HepG2 (cell line): ENCODE measurements around the gene GADD45GIP1. TPM values are rescaled to one million over a fixed set of nuclear protein-coding genes. Genes with fewer than 3 reads are reported as not detected.
A peak's percentile ranks its signal among the peaks of the same experiment; 100 is the strongest.

Source experiments
- ATAC-seq: fragments of 200-7000 bp; cut with Tn5 transposase; 3 replicates; pipeline ENCODE4 v1.9.1; 2020; ENCODE audit warnings: mild to moderate bottlenecking, moderate library complexity
- BruUV-seq: library from RNA; stranded (reverse); fragments of 400-500 nt; replicated peaks from 2 replicates; lab custom pipeline; 2021; lab: Mats Ljungman, UMichigan
- CTCF ChIA-PET: fragments of 300-600 bp; formaldehyde crosslinking; extraction: SDS; loops from one replicate; lab custom pipeline; 2021; ENCODE audit warnings: low total read pairs, inconsistent platforms, low intra/inter-chr PET ratio; lab: Yijun Ruan, JAX
- POLR2A ChIA-PET: fragments of 350-600 bp; sonication (Branson Sonifier 250); formaldehyde crosslinking; loops from one replicate; lab custom pipeline; 2020; ENCODE audit warnings: antibody characterized with exemption, inconsistent platforms; lab: Yijun Ruan, JAX
- DNase-seq: peaks from one replicate; pipeline ENCODE4 v3.0.0-alpha.2; 2015; ENCODE audit warnings: low spot score
- FAIRE-seq: peaks from 3 replicates; lab custom pipeline; 2011; peaks lifted over from hg19 to GRCh38; lab: Jason Lieb, UNC
- H2AFZ ChIP-seq: one replicate; pipeline ENCODE4 v1.6.1; 2011; ENCODE audit warnings: low read length, inconsistent platforms
- H3K27ac ChIP-seq: fragments of 300-600 bp; 3 replicates; pipeline ENCODE4 v1.8.0; 2011; ENCODE audit warnings: mixed run types, mild to moderate bottlenecking, mixed read lengths, low read length, inconsistent platforms; ENCODE audit not compliant: insufficient read depth; ENCODE audit errors: extremely low read length
- H3K27me3 ChIP-seq, 2 experiments: fragments of 200-600 bp in 1 of 2; 2 replicates in 1 of 2; 3 replicates in 1 of 2; pipeline versions ENCODE4 v1.6.0 to v1.8.0; 2011; ENCODE audit warnings: low read length in 2 of 2, mild to moderate bottlenecking in 2 of 2, moderate library complexity in 2 of 2, inconsistent platforms in 1 of 2; ENCODE audit not compliant: insufficient read depth in 2 of 2, control insufficient read depth in 1 of 2
- H3K36me3 ChIP-seq, 2 experiments: fragments of 200-600 bp in 1 of 2; replicated peaks in 1 of 2; 2 replicates in 1 of 2; 3 replicates in 1 of 2; pipeline versions ENCODE4 v1.5.1 to v1.8.0; 2011; ENCODE audit warnings: low read length in 2 of 2, inconsistent platforms in 1 of 2; ENCODE audit not compliant: insufficient read depth in 2 of 2, control insufficient read depth in 1 of 2
- H3K4me1 ChIP-seq: 2 replicates; pipeline ENCODE4 v1.5.1; 2012; ENCODE audit warnings: low read length, inconsistent platforms; ENCODE audit not compliant: insufficient read depth
- H3K4me2 ChIP-seq: 2 replicates; pipeline ENCODE4 v1.6.0; 2011; ENCODE audit warnings: low read depth, low read length, inconsistent platforms
- H3K4me3 ChIP-seq, 3 experiments: fragments of 200-600 bp in 1 of 3; sonication (generic), shearing (Covaris generic) in 1 of 3; replicated peaks in 1 of 3; 2 replicates each; pipeline ENCODE4 v1.5.1; 2011 to 2016; ENCODE audit warnings: low read length in 3 of 3, inconsistent platforms in 2 of 3, low read depth in 2 of 3, mild to moderate bottlenecking in 2 of 3, control low read depth in 1 of 3, mixed read lengths in 1 of 3; ENCODE audit not compliant: insufficient read depth in 1 of 3
- H3K79me2 ChIP-seq: one replicate; pipeline ENCODE4 v1.6.1; 2011; ENCODE audit warnings: low read length, inconsistent platforms; ENCODE audit not compliant: insufficient read depth
- H3K9ac ChIP-seq: 2 replicates; pipeline ENCODE4 v1.6.0; 2011; ENCODE audit warnings: mild to moderate bottlenecking, low read depth, low read length, inconsistent platforms; ENCODE audit not compliant: insufficient read depth
- H3K9me3 ChIP-seq: 2 replicates; pipeline ENCODE4 v1.5.1; 2012; ENCODE audit warnings: mild to moderate bottlenecking, low read length
- H4K20me1 ChIP-seq: 2 replicates; pipeline ENCODE4 v1.6.0; 2011; ENCODE audit warnings: inconsistent platforms, mild to moderate bottlenecking, low read length, moderate library complexity; ENCODE audit not compliant: insufficient read depth
- AGO2 ChIP-seq: fragments of 200-400 bp; formaldehyde crosslinking; optimal IDR thresholded peaks from 2 replicates; pipeline ENCODE3; 2017; ENCODE audit warnings: mild to moderate bottlenecking, low read depth, low read length, moderate library complexity
- POLR2G ChIP-seq: fragments of 200-400 bp; formaldehyde crosslinking; IDR thresholded peaks from 2 replicates; pipeline ENCODE4 v1.6.1; 2018; ENCODE audit warnings: mild to moderate bottlenecking, low read depth, low read length, moderate library complexity
- RXRA ChIP-seq: sonication (generic); formaldehyde crosslinking; IDR thresholded peaks from 2 replicates; pipeline ENCODE4 v1.5.1; 2020; ENCODE audit warnings: missing genetic modification reagents
- WGBS: methylation state at CpG from one replicate; pipeline ENCODE4 v1.1.6; 2017; ENCODE audit warnings: low lambda C conversion rate; 5-methylcytosine and 5-hydroxymethylcytosine counted together
- in situ Hi-C: cut with HindIII; loops from 2 replicates; pipeline ENCODE4 v1.10.0; 2017; ENCODE audit warnings: low pct_unique_long_range_greater_than_20kb; ENCODE audit not compliant: extremely low pct_ligation_motif_present
- intact Hi-C: fragments of 100-400 bp; cut with micrococcal nuclease; formaldehyde crosslinking; loops from one replicate; pipeline ENCODE4 v1.10.0; 2022; ENCODE audit not compliant: unreplicated experiment
- polyA plus RNA-seq, 8 experiments: library from polyadenylated mRNA; depleted of rRNA in 3 of 8; stranded (reverse) in 7 of 8; unstranded in 1 of 8; fragments of >200 nt; fragmentation: Illumina TruSeq in 4 of 8; extraction: Trizol in 4 of 8; gene quantifications; 2 replicates each; pipeline versions ENCODE4 v1.2.1 to v1.2.3, GENCODE V29; 2011 to 2016; ENCODE audit warnings: low read depth in 4 of 8, missing spikeins in 1 of 8, mixed read lengths in 1 of 8; ENCODE audit not compliant: insufficient read depth in 1 of 8
- total RNA-seq, 5 experiments: library from RNA; depleted of rRNA; stranded (reverse); fragments of >200 nt; fragmentation: Illumina TruSeq; extraction: Trizol; gene quantifications; 2 replicates each; pipeline ENCODE4 v1.2.3, GENCODE V29; 2016; ENCODE audit warnings: low read depth in 1 of 5
- TF ChIP-seq, protein P1 (sequence below): sonication (generic); formaldehyde crosslinking; IDR thresholded peaks from 2 replicates; pipeline ENCODE4 v1.4.0; 2020; ENCODE audit warnings: mild to moderate bottlenecking, missing genetic modification reagents
- TF ChIP-seq, protein P2 (sequence below): sonication (generic); formaldehyde crosslinking; conservative IDR thresholded peaks from 2 replicates; pipeline ENCODE4 v1.4.0; 2020; ENCODE audit warnings: missing genetic modification reagents

The GADD45GIP1 gene
- total and polyA plus RNA-seq, 2 of the 13 experiments (the other 11 are each of a cell fraction or from before 2014, with no cell fraction given), result 24.6 to 30.7 TPM

DNA sequence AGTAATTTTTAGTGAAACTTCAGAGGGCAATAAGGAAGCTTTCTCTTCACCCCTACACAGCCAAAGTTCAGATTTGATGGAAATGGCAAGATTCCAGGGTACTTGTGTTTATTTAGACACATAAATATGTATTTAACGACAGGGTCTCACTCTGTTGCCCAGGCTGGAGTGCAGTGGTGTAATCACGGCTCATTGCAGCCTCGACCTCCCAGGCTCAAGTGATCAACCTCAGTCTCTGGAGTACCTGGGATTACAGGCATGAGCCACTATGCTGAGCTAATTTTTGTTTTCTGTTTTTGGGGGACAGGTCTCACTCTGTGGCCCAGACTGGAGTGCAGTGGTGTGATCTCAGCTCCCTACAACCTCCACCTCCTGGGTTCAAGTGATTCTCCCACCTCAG lies 36.0 kb downstream of the GADD45GIP1 start:
- ATAC-seq, result no peak
- no peaks in the 10 kb centered on the region; a peak in 1 of 5 replicates for H3K27me3 ChIP-seq
- 74% methylated on average over 3 of the region's 3 CpGs for WGBS
- ChIA-PET CTCF (no interaction called here), POLR2A (interaction anchor here (0.6 to 2.5 kb wide), 6 partner anchors 8 to 30 kb away, joined by 3 to 12 read pairs (median 6); partner anchors contain the start of genes FARSA, GCDH and RAD23A)
- H4K20me1 ChIP-seq, result no peaks in the 10 kb centered on the region
- H3K4me3 ChIP-seq, result no peak overlapping the region
- intact Hi-C loops, result no loop called here
- in situ Hi-C loops, result no loop called here
- TF ChIP-seq, protein P1, sequence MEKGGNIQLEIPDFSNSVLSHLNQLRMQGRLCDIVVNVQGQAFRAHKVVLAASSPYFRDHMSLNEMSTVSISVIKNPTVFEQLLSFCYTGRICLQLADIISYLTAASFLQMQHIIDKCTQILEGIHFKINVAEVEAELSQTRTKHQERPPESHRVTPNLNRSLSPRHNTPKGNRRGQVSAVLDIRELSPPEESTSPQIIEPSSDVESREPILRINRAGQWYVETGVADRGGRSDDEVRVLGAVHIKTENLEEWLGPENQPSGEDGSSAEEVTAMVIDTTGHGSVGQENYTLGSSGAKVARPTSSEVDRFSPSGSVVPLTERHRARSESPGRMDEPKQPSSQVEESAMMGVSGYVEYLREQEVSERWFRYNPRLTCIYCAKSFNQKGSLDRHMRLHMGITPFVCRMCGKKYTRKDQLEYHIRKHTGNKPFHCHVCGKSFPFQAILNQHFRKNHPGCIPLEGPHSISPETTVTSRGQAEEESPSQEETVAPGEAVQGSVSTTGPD (CRISPR knock-in tag), result no peak
- TF ChIP-seq POLR2G, result peak; percentile 41; the same call in 1 of the 2 replicates
- H2AFZ ChIP-seq, result no peak overlapping the region
- no peaks in the 10 kb centered on the region for H3K9me3 ChIP-seq
- no peak overlapping the region for H3K9ac ChIP-seq
- no peak overlapping the region for H3K27ac ChIP-seq
- H3K4me2 ChIP-seq, result no peak overlapping the region
- H3K4me1 ChIP-seq, result no peaks in the 10 kb centered on the region
- peaks cover 17 to 27% of the 10 kb centered on the region in 2 experiments for H3K36me3 ChIP-seq
- no peak for FAIRE-seq
- no peak for DNase-seq
- no TSS peak for BruUV-seq
- no peaks in the 10 kb centered on the region for H3K79me2 ChIP-seq

DNA sequence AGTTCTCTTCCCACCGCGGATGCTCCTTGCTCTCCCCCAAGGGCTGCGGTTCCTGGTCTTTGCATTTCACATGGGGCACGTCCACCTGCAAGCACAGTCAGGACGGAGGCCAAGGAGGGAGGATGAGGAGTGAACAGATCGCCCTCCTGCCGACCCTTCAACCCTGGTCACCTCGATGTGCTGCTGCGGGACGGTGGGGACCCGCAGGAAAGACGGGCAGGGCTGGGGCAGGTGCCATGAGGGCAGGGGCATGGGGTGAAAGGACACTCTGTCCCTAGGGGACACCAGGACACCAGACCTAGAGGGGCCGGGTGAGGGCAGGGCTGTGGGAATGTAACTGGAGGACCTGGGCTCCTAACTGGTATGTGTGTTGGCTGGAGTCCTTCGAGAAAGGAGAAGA lies 38.8 kb downstream of the GADD45GIP1 start:
- CTCF ChIA-PET, result no interaction called here
- Histone ChIP-seq H4K20me1 (no peaks in the 10 kb centered on the region), H3K9me3 (no peaks in the 10 kb centered on the region), H3K4me1 (peaks cover 12% of the 10 kb centered on the region), H3K4me3 (no peak overlapping the region), H3K27me3 (no peaks in the 10 kb centered on the region), H3K79me2 (no peaks in the 10 kb centered on the region), H3K4me2 (no peak overlapping the region), H3K36me3 (peaks cover 8 to 10% of the 10 kb centered on the region in 2 experiments; a peak in 3 of 5 replicates), H2AFZ (no peak overlapping the region), H3K27ac (no peak overlapping the region), H3K9ac (no peak overlapping the region)
- BruUV-seq, result no TSS peak
- DNase-seq (no peak), ATAC-seq (peak; percentile 16; the same call in 1 of the 3 replicates), FAIRE-seq (no peak)
- in situ Hi-C loops, result no loop called here
- POLR2A ChIA-PET, result interaction anchor here (1.1 kb wide), 1 partner anchor 11 kb away, joined by 3 read pairs; no protein-coding TSS in a partner anchor
- WGBS, result 89% methylated on average over 14 of the region's 14 CpGs
- TF ChIP-seq RXRA (CRISPR knock-in tag) (no peak), AGO2 (peak; percentile 42)
- TF ChIP-seq, protein P2, sequence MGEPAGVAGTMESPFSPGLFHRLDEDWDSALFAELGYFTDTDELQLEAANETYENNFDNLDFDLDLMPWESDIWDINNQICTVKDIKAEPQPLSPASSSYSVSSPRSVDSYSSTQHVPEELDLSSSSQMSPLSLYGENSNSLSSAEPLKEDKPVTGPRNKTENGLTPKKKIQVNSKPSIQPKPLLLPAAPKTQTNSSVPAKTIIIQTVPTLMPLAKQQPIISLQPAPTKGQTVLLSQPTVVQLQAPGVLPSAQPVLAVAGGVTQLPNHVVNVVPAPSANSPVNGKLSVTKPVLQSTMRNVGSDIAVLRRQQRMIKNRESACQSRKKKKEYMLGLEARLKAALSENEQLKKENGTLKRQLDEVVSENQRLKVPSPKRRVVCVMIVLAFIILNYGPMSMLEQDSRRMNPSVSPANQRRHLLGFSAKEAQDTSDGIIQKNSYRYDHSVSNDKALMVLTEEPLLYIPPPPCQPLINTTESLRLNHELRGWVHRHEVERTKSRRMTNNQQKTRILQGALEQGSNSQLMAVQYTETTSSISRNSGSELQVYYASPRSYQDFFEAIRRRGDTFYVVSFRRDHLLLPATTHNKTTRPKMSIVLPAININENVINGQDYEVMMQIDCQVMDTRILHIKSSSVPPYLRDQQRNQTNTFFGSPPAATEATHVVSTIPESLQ (CRISPR knock-in tag), result no peak
- intact Hi-C loops, result no loop called here
